Measurements from ENCODE around the gene LSM14B. TPM values are rescaled to one million over a fixed set of nuclear protein-coding genes. Genes with fewer than 3 reads are reported as not detected.

Gene LSM14B
- total RNA-seq, 1 donor from 2014 or later, result 23.6 TPM

- no peak overlapping the region for H3K4me3 ChIP-seq
Observed at GRCh38 chr20:62168890-62169435, 46.7 kb downstream of the LSM14B start.

GRCh38 chr20:62170536-62170935, 48.3 kb downstream of the LSM14B start:
- Histone ChIP-seq H3K9me3 (no peaks in the 10 kb centered on the region), H3K27me3 (no peaks in the 10 kb centered on the region), H3K36me3 (peaks cover 0 to 21% of the 10 kb centered on the region in 2 donors), H3K4me1 (no peaks in the 10 kb centered on the region), H3K4me3 (no peak overlapping the region), H3K27ac (no peak overlapping the region)
- intact Hi-C loops (cut with DNase I), result no loop called here
- no peak for TF ChIP-seq POLR2AphosphoS5 (IDR thresholded peaks at IDR 0.05; ENCODE audit: insufficient read depth in 1 of 2, low read depth in 1 of 2)
- DNase-seq (ENCODE audit: extremely low spot score in 2 of 2), result no peak

More at GRCh38 chr20:62168890-62169435, 46.7 kb downstream of the LSM14B start:
- H3K36me3 ChIP-seq, result peaks cover 0 to 34% of the 10 kb centered on the region in 2 donors
- H3K27me3 ChIP-seq, result no peaks in the 10 kb centered on the region
- TF ChIP-seq, protein P1, sequence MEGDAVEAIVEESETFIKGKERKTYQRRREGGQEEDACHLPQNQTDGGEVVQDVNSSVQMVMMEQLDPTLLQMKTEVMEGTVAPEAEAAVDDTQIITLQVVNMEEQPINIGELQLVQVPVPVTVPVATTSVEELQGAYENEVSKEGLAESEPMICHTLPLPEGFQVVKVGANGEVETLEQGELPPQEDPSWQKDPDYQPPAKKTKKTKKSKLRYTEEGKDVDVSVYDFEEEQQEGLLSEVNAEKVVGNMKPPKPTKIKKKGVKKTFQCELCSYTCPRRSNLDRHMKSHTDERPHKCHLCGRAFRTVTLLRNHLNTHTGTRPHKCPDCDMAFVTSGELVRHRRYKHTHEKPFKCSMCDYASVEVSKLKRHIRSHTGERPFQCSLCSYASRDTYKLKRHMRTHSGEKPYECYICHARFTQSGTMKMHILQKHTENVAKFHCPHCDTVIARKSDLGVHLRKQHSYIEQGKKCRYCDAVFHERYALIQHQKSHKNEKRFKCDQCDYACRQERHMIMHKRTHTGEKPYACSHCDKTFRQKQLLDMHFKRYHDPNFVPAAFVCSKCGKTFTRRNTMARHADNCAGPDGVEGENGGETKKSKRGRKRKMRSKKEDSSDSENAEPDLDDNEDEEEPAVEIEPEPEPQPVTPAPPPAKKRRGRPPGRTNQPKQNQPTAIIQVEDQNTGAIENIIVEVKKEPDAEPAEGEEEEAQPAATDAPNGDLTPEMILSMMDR (IDR thresholded peaks at IDR 0.05), result no peak
- no peak for TF ChIP-seq POLR2AphosphoS5 (IDR thresholded peaks at IDR 0.05; ENCODE audit: insufficient read depth in 1 of 2, low read depth in 1 of 2)
- TF ChIP-seq POLR2A (IDR thresholded peaks at IDR 0.05), result no peak
- H3K27ac ChIP-seq, result no peak overlapping the region
- intact Hi-C loops (cut with DNase I), result no loop called here
- H3K9me3 ChIP-seq, result no peaks in the 10 kb centered on the region
- no peaks in the 10 kb centered on the region for H3K4me1 ChIP-seq
- no peak for DNase-seq (ENCODE audit: extremely low spot score in 2 of 2)

- DNase-seq (ENCODE audit: extremely low spot score in 2 of 2), result no peak
- Histone ChIP-seq H3K36me3 (peaks cover 0 to 14% of the 10 kb centered on the region in 2 donors), H3K4me1 (no peaks in the 10 kb centered on the region), H3K4me3 (no peak overlapping the region), H3K9me3 (no peaks in the 10 kb centered on the region), H3K27ac (no peak overlapping the region), H3K27me3 (no peaks in the 10 kb centered on the region)
- intact Hi-C loops (cut with DNase I), result no loop called here
- no peak for TF ChIP-seq POLR2AphosphoS5 (IDR thresholded peaks at IDR 0.05; ENCODE audit: insufficient read depth in 1 of 2, low read depth in 1 of 2)
- no peak for TF ChIP-seq POLR2A (IDR thresholded peaks at IDR 0.05)
- TF ChIP-seq, protein P1 (IDR thresholded peaks at IDR 0.05), result no peak
Observed at GRCh38 chr20:62171245-62171644, 49.0 kb downstream of the LSM14B start.

GRCh38 chr20:62172666-62173065, 50.4 kb downstream of the LSM14B start:
- intact Hi-C loops (cut with DNase I), result no loop called here
- Histone ChIP-seq H3K27ac (no peak overlapping the region), H3K9me3 (no peaks in the 10 kb centered on the region), H3K27me3 (no peaks in the 10 kb centered on the region), H3K36me3 (peaks cover 0 to 11% of the 10 kb centered on the region in 2 donors), H3K4me3 (no peak overlapping the region), H3K4me1 (no peaks in the 10 kb centered on the region)
- TF ChIP-seq POLR2A (IDR thresholded peaks at IDR 0.05) (no peak), POLR2AphosphoS5 (IDR thresholded peaks at IDR 0.05; ENCODE audit: insufficient read depth in 1 of 2, low read depth in 1 of 2) (no peak)
- TF ChIP-seq, protein P1 (IDR thresholded peaks at IDR 0.05), result no peak
- no peak for DNase-seq (ENCODE audit: extremely low spot score in 2 of 2)

- intact Hi-C loops (cut with DNase I), result no loop called here
- Histone ChIP-seq H3K9me3 (no peaks in the 10 kb centered on the region), H3K36me3 (peaks cover 0 to 8% of the 10 kb centered on the region in 2 donors), H3K4me3 (no peak overlapping the region), H3K27me3 (no peaks in the 10 kb centered on the region), H3K4me1 (no peaks in the 10 kb centered on the region), H3K27ac (no peak overlapping the region)
- DNase-seq (ENCODE audit: extremely low spot score in 2 of 2), result no peak
- no peak for TF ChIP-seq POLR2AphosphoS5 (IDR thresholded peaks at IDR 0.05; ENCODE audit: insufficient read depth in 1 of 2, low read depth in 1 of 2)
- no peak for TF ChIP-seq POLR2A (IDR thresholded peaks at IDR 0.05)
Observed at GRCh38 chr20:62174021-62174804, 51.9 kb downstream of the LSM14B start.

Data from vagina (tissue), 2 donors.